Measurements from ENCODE around the gene KCNJ18.
"Not testable (repeated sequence)": the region's sequence is repeated elsewhere in the genome, so short reads cannot be mapped to it uniquely, and the experiment has no call there.

Gene KCNJ18

DNA sequence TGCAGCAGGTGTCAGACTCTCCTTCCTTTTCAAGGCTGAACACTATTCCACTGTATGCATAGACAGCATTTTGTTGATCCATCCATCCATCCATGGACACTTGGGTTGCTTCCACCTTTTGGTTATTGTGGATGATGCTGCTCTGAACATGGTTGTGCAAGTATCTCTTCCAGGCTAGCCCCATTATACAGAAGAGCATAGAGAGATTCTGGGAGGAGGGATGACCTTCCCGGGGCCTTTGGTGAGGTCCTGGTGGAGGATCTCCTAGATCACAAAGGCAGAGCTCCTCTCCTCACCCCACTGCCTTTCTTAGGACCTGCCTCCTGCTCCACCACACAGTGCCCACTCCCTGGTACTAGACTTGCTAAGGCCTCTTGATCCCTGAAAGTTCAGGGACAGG, 27.2 kb upstream of the KCNJ18 start:
- not testable (repeated sequence) for H3K4me1 ChIP-seq (ENCODE audit: control insufficient read depth, insufficient read depth, low read length); H3K27me3 ChIP-seq (ENCODE audit: control insufficient read depth in 1 of 2, insufficient read depth in 2 of 2, low read length in 2 of 2); H3K9me3 ChIP-seq (ENCODE audit: control insufficient read depth in 2 of 2, low read length in 2 of 2); H3K4me3 ChIP-seq (ENCODE audit: low read length in 2 of 2); H3K9ac ChIP-seq (ENCODE audit: low read length in 2 of 2); H3K27ac ChIP-seq (ENCODE audit: low read length); H3K36me3 ChIP-seq (ENCODE audit: control insufficient read depth in 2 of 2, insufficient read depth in 2 of 2, low read length in 2 of 2)

DNA sequence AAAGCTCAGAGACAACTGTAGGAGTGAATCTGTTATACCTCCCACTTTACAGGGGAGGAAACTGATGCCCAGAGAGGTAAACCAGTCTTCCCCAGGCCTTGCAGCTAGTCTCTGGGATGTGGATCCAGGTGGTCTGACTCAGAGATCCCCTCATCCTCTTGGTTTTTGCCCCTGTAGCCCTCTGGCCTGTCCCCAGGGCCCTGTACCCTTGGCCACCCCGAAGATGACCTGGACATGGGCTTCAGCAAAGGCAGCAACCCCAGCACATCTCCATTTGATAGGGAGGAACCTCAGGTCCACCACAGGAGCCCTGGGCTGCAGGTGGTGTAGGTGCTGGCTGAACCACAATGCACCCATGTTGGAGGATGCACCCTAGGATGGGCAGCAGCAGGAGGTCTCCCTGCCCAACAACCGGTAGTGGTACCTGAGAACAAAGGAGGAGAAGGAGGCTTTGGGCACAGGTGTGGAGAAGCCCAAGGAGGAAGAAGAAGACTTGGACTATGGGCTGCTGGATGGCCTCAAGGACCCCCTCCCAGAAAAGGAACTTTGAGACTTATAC, 26.3 kb upstream of the KCNJ18 start:
- H3K27me3 ChIP-seq (ENCODE audit: control insufficient read depth in 1 of 2, insufficient read depth in 2 of 2, low read length in 2 of 2); H3K9me3 ChIP-seq (ENCODE audit: control insufficient read depth in 2 of 2, low read length in 2 of 2); H3K36me3 ChIP-seq (ENCODE audit: control insufficient read depth in 2 of 2, insufficient read depth in 2 of 2, low read length in 2 of 2); H3K27ac ChIP-seq (ENCODE audit: low read length); H3K4me3 ChIP-seq (ENCODE audit: low read length in 2 of 2); H3K4me1 ChIP-seq (ENCODE audit: control insufficient read depth, insufficient read depth, low read length); H3K9ac ChIP-seq (ENCODE audit: low read length in 2 of 2): not testable (repeated sequence)

DNA sequence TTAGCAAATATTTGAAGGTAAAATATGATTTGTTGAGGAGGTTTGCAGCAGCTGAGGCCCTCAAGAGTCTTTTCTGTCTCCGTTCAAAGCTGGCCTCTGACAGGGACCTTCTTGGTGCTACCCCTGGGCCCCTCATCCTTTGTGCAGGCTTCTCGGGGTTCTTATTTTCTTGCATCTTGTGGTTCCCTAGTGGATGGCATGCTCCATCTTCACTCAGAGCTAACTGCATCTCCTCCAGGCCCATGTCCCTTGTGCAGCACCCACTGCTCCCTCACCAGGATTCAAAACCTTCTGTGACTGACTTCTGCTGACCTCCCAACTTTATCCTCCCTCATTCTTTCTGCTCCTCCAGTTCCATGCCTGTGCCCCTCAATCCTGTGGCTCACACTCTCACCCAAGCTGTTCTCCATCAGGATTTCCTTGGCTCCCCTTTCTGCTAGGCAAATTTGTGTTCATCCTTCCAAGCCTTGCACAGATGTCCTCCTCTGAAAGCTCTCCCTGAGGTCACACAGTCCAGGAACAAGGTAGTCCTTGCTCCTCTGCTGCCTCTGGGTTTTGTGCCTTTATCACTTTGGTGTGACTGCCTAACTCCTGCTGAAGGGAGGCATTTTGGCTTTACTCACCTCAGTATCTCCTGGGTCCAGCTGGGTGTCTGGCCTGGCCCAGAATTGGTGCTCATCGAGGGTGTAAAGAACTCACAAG, 25.5 kb upstream of the KCNJ18 start:
- not testable (repeated sequence) for H3K9ac ChIP-seq (ENCODE audit: low read length in 2 of 2); H3K36me3 ChIP-seq (ENCODE audit: control insufficient read depth in 2 of 2, insufficient read depth in 2 of 2, low read length in 2 of 2); H3K9me3 ChIP-seq (ENCODE audit: control insufficient read depth in 2 of 2, low read length in 2 of 2); H3K4me1 ChIP-seq (ENCODE audit: control insufficient read depth, insufficient read depth, low read length); H3K27ac ChIP-seq (ENCODE audit: low read length); H3K4me3 ChIP-seq (ENCODE audit: low read length in 2 of 2); H3K27me3 ChIP-seq (ENCODE audit: control insufficient read depth in 1 of 2, insufficient read depth in 2 of 2, low read length in 2 of 2)

DNA sequence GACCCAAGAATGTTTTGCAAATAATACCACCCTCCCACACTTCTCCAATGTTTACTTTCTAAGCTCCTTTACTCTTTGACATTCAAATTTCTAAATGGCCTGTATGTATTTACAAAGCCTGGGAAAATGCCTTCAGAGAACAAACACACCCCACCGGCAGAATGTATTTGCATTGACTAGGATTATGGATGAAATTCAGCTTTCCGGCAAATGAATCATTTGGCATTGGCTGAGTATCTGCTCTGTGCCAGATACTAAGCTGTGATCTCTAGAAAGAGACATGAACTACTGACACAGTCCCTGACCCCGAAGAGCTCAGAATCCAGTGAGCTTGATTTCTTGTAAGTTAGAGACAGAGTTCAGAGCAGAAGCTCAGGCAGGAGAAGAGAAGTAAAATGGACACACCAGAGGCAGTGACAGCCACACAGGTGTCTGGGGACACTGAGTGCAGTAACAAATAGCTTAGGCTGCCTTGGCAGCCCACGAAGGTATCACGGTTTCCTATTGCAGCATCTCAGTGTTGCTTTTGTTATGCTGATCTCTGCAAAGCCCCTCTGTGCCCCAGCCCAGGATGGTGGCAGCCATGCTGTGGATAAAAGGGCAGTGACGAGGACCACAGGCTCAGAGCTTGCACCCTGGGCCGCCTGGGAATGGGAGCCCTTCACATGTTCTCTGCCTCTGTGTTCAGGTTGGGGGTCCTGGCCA, 24.8 kb upstream of the KCNJ18 start:
- not testable (repeated sequence) for H3K27me3 ChIP-seq (ENCODE audit: control insufficient read depth in 1 of 2, insufficient read depth in 2 of 2, low read length in 2 of 2); H3K27ac ChIP-seq (ENCODE audit: low read length); H3K36me3 ChIP-seq (ENCODE audit: control insufficient read depth in 2 of 2, insufficient read depth in 2 of 2, low read length in 2 of 2); H3K9me3 ChIP-seq (ENCODE audit: control insufficient read depth in 2 of 2, low read length in 2 of 2); H3K4me3 ChIP-seq (ENCODE audit: low read length in 2 of 2); H3K4me1 ChIP-seq (ENCODE audit: control insufficient read depth, insufficient read depth, low read length); H3K9ac ChIP-seq (ENCODE audit: low read length in 2 of 2)

DNA sequence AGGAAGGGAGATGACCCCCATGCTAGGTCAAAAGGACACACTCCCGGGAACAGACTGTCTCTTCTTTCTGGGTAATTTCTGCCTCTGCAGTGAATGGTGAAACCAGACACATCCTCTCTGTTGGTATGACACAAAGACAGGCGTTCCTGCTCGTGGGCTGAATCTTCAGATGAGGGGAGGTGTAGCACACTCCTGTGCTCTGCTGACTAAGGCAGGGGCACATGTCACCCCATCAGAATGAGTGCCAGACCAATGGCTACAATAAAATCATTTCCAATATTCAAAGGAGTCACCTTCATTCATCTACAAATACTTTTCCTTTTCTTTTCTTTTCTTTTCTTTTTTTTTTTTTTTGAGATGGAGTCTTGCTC, 24.2 kb upstream of the KCNJ18 start:
- not testable (repeated sequence) for H3K4me3 ChIP-seq (ENCODE audit: low read length in 2 of 2); H3K27ac ChIP-seq (ENCODE audit: low read length)

DNA sequence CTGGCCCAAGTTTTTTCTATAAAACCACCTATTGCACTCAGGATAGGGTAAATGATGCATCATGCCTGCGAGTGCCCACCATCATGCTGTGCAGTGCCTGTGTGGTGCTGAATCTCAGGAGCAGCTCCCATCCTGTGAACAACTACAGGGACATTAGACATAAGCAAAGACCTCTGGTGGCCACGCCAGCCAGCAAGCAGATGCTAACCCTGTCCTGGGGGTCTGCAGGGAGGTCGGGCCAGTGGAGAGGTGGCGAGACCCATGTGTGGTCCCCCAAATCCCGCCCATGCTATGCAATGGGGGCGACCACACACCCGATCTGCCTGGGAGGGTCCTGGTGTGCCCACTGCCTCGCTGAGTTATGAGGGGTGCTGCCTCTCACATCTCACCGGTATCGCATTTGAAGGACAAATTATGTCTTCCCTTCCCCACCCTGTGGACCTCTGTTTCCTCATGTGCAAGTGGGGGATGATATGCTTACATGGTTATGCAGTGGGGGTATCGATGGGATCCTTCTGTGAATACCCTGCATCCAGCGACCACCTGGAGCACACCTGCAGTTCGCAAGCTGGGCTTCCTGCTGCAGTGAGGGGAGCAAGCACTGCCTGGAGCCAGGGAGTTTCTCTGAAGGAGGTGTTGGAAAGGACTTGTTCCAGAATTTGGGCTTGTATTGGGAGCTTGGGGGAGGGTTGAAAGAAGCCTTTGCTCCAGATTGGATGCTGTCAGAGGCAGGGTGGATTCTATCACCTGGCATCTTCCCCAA, 23.4 kb upstream of the KCNJ18 start:
- not testable (repeated sequence) for H3K9ac ChIP-seq (ENCODE audit: low read length in 2 of 2); H3K27me3 ChIP-seq (ENCODE audit: control insufficient read depth in 1 of 2, insufficient read depth in 2 of 2, low read length in 2 of 2); H3K4me1 ChIP-seq (ENCODE audit: control insufficient read depth, insufficient read depth, low read length); H3K4me3 ChIP-seq (ENCODE audit: low read length in 2 of 2); H3K27ac ChIP-seq (ENCODE audit: low read length); H3K9me3 ChIP-seq (ENCODE audit: control insufficient read depth in 2 of 2, low read length in 2 of 2); H3K36me3 ChIP-seq (ENCODE audit: control insufficient read depth in 2 of 2, insufficient read depth in 2 of 2, low read length in 2 of 2)

More for the DNA sequence above, 24.2 kb upstream of the KCNJ18 start:
- H3K9me3 ChIP-seq (ENCODE audit: control insufficient read depth in 2 of 2, low read length in 2 of 2); H3K27me3 ChIP-seq (ENCODE audit: control insufficient read depth in 1 of 2, insufficient read depth in 2 of 2, low read length in 2 of 2); H3K36me3 ChIP-seq (ENCODE audit: control insufficient read depth in 2 of 2, insufficient read depth in 2 of 2, low read length in 2 of 2); H3K9ac ChIP-seq (ENCODE audit: low read length in 2 of 2); H3K4me1 ChIP-seq (ENCODE audit: control insufficient read depth, insufficient read depth, low read length): not testable (repeated sequence)

DNA sequence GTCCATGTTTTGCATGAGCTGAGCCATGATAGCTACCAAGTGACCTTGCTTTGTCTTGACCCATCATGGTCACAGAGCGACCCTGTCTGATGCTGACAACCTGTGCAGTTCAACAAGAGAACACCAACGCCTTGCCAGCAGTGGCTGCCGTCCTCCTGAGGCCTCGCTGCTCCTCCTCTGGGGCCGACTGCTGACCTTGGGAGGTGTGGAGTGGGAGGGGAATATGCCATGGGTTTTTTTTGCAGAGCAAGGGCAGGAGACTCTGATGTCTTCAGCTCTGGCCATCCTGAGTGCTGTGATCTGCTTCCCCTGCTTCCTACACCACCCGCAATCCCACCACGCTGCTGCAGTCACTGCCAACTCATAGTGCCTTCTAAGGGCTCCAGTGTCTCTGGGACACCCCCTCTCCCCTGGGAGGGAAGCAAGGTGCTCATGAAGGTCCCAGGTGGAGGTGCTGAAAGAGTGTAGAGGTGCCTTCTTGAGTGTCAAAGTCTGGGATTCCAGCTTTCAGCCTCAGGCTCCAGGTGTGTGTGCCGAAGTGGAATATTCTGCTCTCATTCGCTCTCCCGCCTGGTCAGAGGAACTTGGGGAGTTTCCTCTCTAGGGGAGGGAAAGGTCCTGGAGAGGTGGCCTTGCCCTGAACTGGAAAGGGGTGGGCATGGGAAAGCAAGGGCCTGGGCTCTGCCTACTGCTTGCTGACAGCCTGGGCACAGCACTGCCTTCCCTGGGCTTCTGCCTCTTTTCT, 22.5 kb upstream of the KCNJ18 start:
- H3K9me3 ChIP-seq (ENCODE audit: control insufficient read depth in 2 of 2, low read length in 2 of 2); H3K9ac ChIP-seq (ENCODE audit: low read length in 2 of 2); H3K4me1 ChIP-seq (ENCODE audit: control insufficient read depth, insufficient read depth, low read length); H3K27ac ChIP-seq (ENCODE audit: low read length); H3K27me3 ChIP-seq (ENCODE audit: control insufficient read depth in 1 of 2, insufficient read depth in 2 of 2, low read length in 2 of 2); H3K4me3 ChIP-seq (ENCODE audit: low read length in 2 of 2); H3K36me3 ChIP-seq (ENCODE audit: control insufficient read depth in 2 of 2, insufficient read depth in 2 of 2, low read length in 2 of 2): not testable (repeated sequence)

DNA sequence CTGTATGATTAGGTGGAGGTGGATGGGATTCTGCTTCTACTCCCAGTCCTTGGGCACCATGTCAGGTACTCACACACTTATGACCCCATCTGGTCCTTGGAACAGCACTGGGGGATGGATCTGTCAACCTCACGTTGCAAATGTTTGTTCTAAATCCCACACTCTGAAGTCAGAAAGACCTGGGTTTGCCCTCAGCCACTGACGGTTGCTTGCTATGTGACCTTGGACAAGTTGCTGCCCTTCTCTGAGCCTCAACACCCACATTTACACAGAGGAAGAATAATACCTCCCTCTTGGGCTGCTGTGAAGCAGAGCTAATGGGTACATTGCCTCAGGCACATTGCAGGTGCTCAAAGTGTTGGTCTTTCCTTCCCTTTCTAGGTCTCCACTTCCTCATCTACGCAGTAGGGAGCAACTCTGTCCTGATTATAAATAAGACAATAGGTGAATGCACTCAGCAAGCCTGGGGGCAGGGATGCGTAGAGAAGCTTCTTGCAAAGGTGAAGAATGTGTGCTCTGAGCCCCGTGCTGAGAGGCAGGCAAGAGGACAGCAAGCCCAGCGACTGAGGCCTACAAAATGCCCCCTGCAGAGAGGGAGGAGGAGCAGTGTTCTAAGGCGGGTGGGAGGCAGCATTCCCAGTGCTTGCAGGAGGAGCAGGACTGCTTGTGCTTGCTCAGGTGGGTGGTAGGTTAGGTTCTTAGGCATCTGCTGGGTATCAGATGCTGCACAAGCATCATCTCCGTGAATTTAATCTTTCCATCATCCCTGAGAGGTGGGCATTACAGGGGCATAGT, 21.8 kb upstream of the KCNJ18 start:
- not testable (repeated sequence) for H3K36me3 ChIP-seq (ENCODE audit: control insufficient read depth in 2 of 2, insufficient read depth in 2 of 2, low read length in 2 of 2); H3K27me3 ChIP-seq (ENCODE audit: control insufficient read depth in 1 of 2, insufficient read depth in 2 of 2, low read length in 2 of 2); H3K9ac ChIP-seq (ENCODE audit: low read length in 2 of 2); H3K27ac ChIP-seq (ENCODE audit: low read length); H3K4me1 ChIP-seq (ENCODE audit: control insufficient read depth, insufficient read depth, low read length); H3K4me3 ChIP-seq (ENCODE audit: low read length in 2 of 2); H3K9me3 ChIP-seq (ENCODE audit: control insufficient read depth in 2 of 2, low read length in 2 of 2)

DNA sequence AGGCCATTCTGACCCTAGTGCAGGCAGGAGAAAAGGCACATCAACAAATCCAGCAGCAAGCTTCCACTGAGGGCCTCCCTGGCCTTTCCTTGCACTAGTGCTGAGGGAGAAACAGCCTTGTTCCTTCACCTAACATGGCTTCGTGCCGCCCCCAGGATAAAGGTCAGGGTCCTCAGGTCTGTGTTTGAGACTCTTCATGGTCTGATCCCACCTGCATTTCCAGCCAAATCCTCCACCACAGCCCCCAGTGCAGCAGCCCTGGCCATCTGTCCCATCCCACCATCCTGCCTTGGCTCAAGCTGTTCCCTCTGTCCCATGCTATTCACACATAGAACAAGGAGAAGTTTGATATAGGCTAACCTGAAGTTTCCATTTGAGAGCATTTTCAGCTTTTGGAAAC, 20.9 kb upstream of the KCNJ18 start:
- H3K27me3 ChIP-seq (ENCODE audit: control insufficient read depth in 1 of 2, insufficient read depth in 2 of 2, low read length in 2 of 2); H3K4me3 ChIP-seq (ENCODE audit: low read length in 2 of 2); H3K27ac ChIP-seq (ENCODE audit: low read length); H3K36me3 ChIP-seq (ENCODE audit: control insufficient read depth in 2 of 2, insufficient read depth in 2 of 2, low read length in 2 of 2); H3K4me1 ChIP-seq (ENCODE audit: control insufficient read depth, insufficient read depth, low read length); H3K9me3 ChIP-seq (ENCODE audit: control insufficient read depth in 2 of 2, low read length in 2 of 2); H3K9ac ChIP-seq (ENCODE audit: low read length in 2 of 2): not testable (repeated sequence)

DNA sequence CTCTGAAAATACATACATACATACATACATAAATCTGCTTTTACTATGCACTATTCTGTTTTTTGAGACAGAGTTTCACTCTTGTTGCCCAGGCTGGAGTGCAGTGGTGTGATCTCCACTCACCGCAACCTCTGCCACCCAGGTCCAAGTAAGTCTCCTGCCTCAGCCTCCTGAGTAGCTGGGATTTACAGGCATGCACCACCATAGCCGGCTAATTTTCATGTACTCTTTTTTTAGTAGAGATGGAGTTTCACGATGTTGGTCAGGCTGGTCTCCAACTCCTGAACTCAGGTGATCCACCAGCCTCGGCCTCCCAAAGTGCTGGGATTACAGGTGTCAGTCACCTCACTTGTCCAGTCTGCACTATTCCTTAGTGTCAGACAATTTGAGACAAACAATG, 20.5 kb upstream of the KCNJ18 start:
- not testable (repeated sequence) for H3K4me1 ChIP-seq (ENCODE audit: control insufficient read depth, insufficient read depth, low read length); H3K9ac ChIP-seq (ENCODE audit: low read length in 2 of 2); H3K9me3 ChIP-seq (ENCODE audit: control insufficient read depth in 2 of 2, low read length in 2 of 2); H3K36me3 ChIP-seq (ENCODE audit: control insufficient read depth in 2 of 2, insufficient read depth in 2 of 2, low read length in 2 of 2); H3K4me3 ChIP-seq (ENCODE audit: low read length in 2 of 2); H3K27me3 ChIP-seq (ENCODE audit: control insufficient read depth in 1 of 2, insufficient read depth in 2 of 2, low read length in 2 of 2); H3K27ac ChIP-seq (ENCODE audit: low read length)

Data from stomach smooth muscle (tissue), 2 donors.